HG03025 (cell line): ENCODE data around the gene SMOC2.

Experiments used
- ATAC-seq: cut with Tn5 transposase; IDR thresholded peaks from one replicate; pipeline ENCODE4 v1.9.1; 2021; ENCODE audit warnings: mild to moderate bottlenecking, moderate library complexity; ENCODE audit not compliant: unreplicated experiment, low FRiP score

The SMOC2 gene

DNA sequence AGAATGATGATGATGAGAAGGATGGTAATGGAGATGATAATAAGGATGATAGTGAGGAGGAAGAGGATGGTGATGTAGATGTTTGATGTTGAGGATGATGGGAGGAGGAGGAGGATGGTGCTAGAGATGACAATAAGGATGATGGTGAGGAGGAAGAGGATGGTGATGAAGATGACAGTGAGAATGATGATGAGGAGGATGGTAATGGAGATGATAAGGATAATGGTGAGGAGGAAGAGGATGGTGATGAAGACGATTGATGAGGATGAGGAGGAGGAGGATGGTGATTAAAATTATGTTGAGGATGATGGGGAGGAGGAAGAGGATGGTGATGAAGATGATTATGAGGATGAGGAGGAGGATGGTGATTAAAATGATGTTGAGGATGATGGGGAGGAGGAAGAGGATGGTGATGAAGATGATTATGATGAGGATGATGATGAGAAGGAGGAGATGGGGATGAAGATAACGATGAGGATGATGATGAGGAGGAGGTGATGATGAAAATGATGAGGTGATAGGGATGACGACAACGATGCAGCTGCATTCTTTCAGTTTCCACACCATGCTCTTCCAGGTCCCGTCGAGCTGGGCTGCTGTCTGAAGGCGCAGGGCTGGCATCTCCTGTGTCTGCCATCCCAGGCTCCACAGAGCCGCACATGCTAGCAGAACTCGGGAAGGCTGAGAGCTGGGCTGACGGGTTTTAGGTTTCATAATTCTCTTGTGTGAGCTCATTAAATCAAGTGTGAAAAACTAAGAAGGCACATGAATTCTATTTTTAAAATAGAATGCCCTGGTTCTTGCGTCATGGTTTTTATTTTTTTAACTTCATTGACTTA, 274.9 kb downstream of the SMOC2 start:
- no peak for ATAC-seq

GRCh38 chr6:168716581-168716980, 275.6 kb downstream of the SMOC2 start:
- no peak for ATAC-seq

GRCh38 chr6:168717491-168717890, 276.5 kb downstream of the SMOC2 start:
- no peak for ATAC-seq
